ENCODE data around the gene C10orf90. TPM values are rescaled to one million over a fixed set of nuclear protein-coding genes. Genes with fewer than 3 reads are reported as not detected.

Gene C10orf90
- polyA plus RNA-seq, 3 donors: not detected

DNA sequence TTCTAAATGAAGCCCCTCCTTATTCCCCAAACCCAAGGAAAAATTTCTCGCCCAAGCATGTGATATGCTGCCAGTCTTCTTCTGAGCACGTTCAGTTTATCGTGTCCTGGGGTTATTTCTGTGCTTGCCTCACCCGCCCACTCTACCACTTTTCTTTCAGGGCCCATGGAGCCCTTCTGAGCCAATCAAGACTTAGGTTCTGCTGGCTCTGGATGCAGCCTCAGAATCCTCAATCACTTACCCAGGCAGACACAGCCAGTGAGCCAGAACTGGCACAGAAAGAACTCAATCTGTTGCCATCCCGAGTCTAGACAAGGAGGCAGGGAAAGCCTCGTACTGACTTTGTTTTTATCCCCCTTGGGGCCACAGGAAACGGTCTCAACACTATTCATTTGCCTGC, 34.2 kb upstream of the C10orf90 start:
- no peaks in the 10 kb centered on the region for H3K27me3 ChIP-seq (ENCODE audit: control insufficient read depth in 2 of 2, insufficient read depth in 2 of 2, low read length in 2 of 2)
- Mint-ChIP-seq H3K27ac (no peak overlapping the region), H3K9me3 (peaks cover 0 to 10% (median 0%) of the 10 kb centered on the region in 7 donors), H3K4me1 (no peaks in the 10 kb centered on the region), H3K36me3 (no peaks in the 10 kb centered on the region), H3K27me3 (ENCODE audit: low read depth in 3 of 3) (peaks cover 0 to 4% (median 3%) of the 10 kb centered on the region in 3 donors), H3K4me3 (no peak overlapping the region)
- intact Hi-C loops (cut with micrococcal nuclease): no loop called here
- no peaks in the 10 kb centered on the region for H3K79me2 ChIP-seq (ENCODE audit: insufficient read depth, low read length)
- H3K9ac ChIP-seq (ENCODE audit: insufficient read depth, low read length, poor library complexity, severe bottlenecking): no peak overlapping the region
- DNase-seq: no peak
- H3K9me3 ChIP-seq (replicated peaks in 1 of 2; ENCODE audit: control insufficient read depth in 1 of 2, insufficient read depth in 1 of 2, low read length in 2 of 2): no peaks in the 10 kb centered on the region
- H3K36me3 ChIP-seq (replicated peaks in 1 of 2; ENCODE audit: control insufficient read depth in 1 of 2, insufficient read depth in 2 of 2, low read length in 2 of 2): no peaks in the 10 kb centered on the region
- no peaks in the 10 kb centered on the region for H3K4me1 ChIP-seq (ENCODE audit: control insufficient read depth in 1 of 2, insufficient read depth in 2 of 2, low read length in 2 of 2)
- TF ChIP-seq, protein P1, sequence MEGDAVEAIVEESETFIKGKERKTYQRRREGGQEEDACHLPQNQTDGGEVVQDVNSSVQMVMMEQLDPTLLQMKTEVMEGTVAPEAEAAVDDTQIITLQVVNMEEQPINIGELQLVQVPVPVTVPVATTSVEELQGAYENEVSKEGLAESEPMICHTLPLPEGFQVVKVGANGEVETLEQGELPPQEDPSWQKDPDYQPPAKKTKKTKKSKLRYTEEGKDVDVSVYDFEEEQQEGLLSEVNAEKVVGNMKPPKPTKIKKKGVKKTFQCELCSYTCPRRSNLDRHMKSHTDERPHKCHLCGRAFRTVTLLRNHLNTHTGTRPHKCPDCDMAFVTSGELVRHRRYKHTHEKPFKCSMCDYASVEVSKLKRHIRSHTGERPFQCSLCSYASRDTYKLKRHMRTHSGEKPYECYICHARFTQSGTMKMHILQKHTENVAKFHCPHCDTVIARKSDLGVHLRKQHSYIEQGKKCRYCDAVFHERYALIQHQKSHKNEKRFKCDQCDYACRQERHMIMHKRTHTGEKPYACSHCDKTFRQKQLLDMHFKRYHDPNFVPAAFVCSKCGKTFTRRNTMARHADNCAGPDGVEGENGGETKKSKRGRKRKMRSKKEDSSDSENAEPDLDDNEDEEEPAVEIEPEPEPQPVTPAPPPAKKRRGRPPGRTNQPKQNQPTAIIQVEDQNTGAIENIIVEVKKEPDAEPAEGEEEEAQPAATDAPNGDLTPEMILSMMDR (IDR thresholded peaks at IDR 0.05): no peak
- H3K4me2 ChIP-seq (replicated peaks; ENCODE audit: extremely low read depth, low read length, poor library complexity, severe bottlenecking): no peak overlapping the region
- H3K4me3 ChIP-seq (replicated peaks in 1 of 3; ENCODE audit: low read depth in 2 of 3, low read length in 3 of 3): no peak overlapping the region
- no peak overlapping the region for H2AFZ ChIP-seq (ENCODE audit: insufficient read depth, low read depth, low read length, poor library complexity, severe bottlenecking)
- 75% methylated on average over 5 of the region's 7 CpGs for WGBS (ENCODE audit: insufficient coverage)
- no peak overlapping the region for H3K27ac ChIP-seq (ENCODE audit: low read depth in 1 of 2, low read length in 2 of 2)
- no peaks in the 10 kb centered on the region for H4K20me1 ChIP-seq (ENCODE audit: insufficient read depth, low read length)

DNA sequence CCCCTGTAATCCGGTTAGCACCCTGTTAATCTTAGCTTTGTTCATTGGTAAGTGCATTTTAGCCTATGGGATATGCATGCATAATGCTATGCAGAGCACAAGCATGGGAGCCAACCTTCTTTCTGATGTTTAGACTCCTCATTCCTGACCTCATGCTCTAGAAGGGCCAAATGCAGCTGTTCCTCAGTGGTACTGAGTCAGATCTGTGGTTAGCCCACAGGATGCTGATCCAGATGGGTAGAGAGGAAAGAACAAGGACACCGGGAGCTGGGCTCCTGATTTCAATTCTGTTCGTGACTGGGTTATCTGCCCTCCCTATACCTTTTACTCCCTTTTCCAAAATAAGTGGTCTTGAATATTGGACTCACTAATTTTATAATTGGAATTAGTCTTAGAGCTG, 31.7 kb upstream of the C10orf90 start:
- H3K36me3 Mint-ChIP-seq: no peaks in the 10 kb centered on the region
- H3K9me3 ChIP-seq (replicated peaks in 1 of 2; ENCODE audit: control insufficient read depth in 1 of 2, insufficient read depth in 1 of 2, low read length in 2 of 2): no peaks in the 10 kb centered on the region
- H3K27ac ChIP-seq (ENCODE audit: low read depth in 1 of 2, low read length in 2 of 2): no peak overlapping the region
- H2AFZ ChIP-seq (ENCODE audit: insufficient read depth, low read depth, low read length, poor library complexity, severe bottlenecking): no peak overlapping the region
- no CpG with 5 or more reads among the region's 3 CpGs for WGBS (ENCODE audit: insufficient coverage)
- no peaks in the 10 kb centered on the region for H3K36me3 ChIP-seq (replicated peaks in 1 of 2; ENCODE audit: control insufficient read depth in 1 of 2, insufficient read depth in 2 of 2, low read length in 2 of 2)
- H3K4me2 ChIP-seq (replicated peaks; ENCODE audit: extremely low read depth, low read length, poor library complexity, severe bottlenecking): no peak overlapping the region
- H3K4me3 Mint-ChIP-seq: no peak overlapping the region
- H3K4me1 Mint-ChIP-seq: no peaks in the 10 kb centered on the region
- no peaks in the 10 kb centered on the region for H3K27me3 ChIP-seq (ENCODE audit: control insufficient read depth in 2 of 2, insufficient read depth in 2 of 2, low read length in 2 of 2)
- H3K9ac ChIP-seq (ENCODE audit: insufficient read depth, low read length, poor library complexity, severe bottlenecking): no peak overlapping the region
- no peaks in the 10 kb centered on the region for H3K79me2 ChIP-seq (ENCODE audit: insufficient read depth, low read length)
- intact Hi-C loops (cut with micrococcal nuclease): no loop called here
- no peaks in the 10 kb centered on the region for H4K20me1 ChIP-seq (ENCODE audit: insufficient read depth, low read length)
- no peak overlapping the region for H3K27ac Mint-ChIP-seq
- H3K27me3 Mint-ChIP-seq (ENCODE audit: low read depth in 3 of 3): peaks cover 0 to 4% (median 3%) of the 10 kb centered on the region in 3 donors
- H3K4me3 ChIP-seq (replicated peaks in 1 of 3; ENCODE audit: low read depth in 2 of 3, low read length in 3 of 3): no peak overlapping the region
- H3K9me3 Mint-ChIP-seq: peaks cover 0 to 10% (median 0%) of the 10 kb centered on the region in 7 donors
- TF ChIP-seq, protein P1 (IDR thresholded peaks at IDR 0.05): no peak
- DNase-seq: no peak
- no peaks in the 10 kb centered on the region for H3K4me1 ChIP-seq (ENCODE audit: control insufficient read depth in 1 of 2, insufficient read depth in 2 of 2, low read length in 2 of 2)
